ENCODE data around the gene TMEM63A. TPM values are rescaled to one million over a fixed set of nuclear protein-coding genes. Genes with fewer than 3 reads are reported as not detected.

The TMEM63A gene
- polyA plus RNA-seq, 2 of the 4 experiments (the other 2 are of a cell fraction), result 7.5 to 9.5 TPM

DNA sequence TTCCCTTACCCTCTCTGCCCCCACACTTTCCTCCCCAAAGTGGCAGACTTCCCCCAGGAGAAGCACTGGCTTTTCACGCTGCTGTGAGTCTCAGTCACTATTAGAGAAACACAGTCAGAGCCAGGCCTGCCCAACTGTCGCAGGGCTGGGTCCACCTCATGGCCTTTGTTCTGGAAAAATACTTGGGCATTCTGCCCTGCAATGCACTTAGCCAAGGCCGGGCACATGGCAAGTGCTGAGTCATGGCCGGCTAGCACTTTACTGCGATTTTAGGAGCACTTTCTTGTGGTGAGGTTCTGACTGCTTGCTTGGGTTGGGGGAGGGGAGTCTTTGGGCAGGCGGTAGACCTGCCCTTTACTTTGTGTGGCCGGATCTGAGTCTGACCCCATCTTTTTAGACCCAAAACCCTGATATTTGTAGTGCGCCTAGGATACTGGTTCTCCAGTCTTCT, 64.5 kb downstream of the TMEM63A start:
- no peak overlapping the region for H3K4me3 ChIP-seq
- H3K4me2 ChIP-seq, result peak overlapping the region; percentile 45
- DNase-seq (ENCODE audit: low read depth in 1 of 2, low spot score in 1 of 2), result peak; percentile 65 to 94
- CTCF ChIA-PET, result interaction anchor here (0.6 to 2.8 kb wide), 4 partner anchors 264 to 343 kb away, joined by 3 to 18 read pairs (median 8); no protein-coding TSS in a partner anchor
- peaks cover 87% of the 10 kb centered on the region for H3K4me1 ChIP-seq
- 25% methylated on average over 8 of the region's 8 CpGs for WGBS (ENCODE audit: missing lambda C conversion rate)
- POLR2A ChIA-PET, result no interaction called here
- no peak for FAIRE-seq
- H3K27ac ChIP-seq, result peak overlapping the region; percentile 96 to 99
- no peaks in the 10 kb centered on the region for H3K9me3 ChIP-seq
- peak; percentile 62 to 67 for ATAC-seq
- TF ChIP-seq HOXB5 (CRISPR knock-in tag; IDR thresholded peaks at IDR 0.05) (peak; percentile 91), EP300 (IDR thresholded peaks at IDR 0.05) (peak in 1 of 2 experiments; percentile 57; a peak in 1 of 5 replicates), CHD4 (IDR thresholded peaks at IDR 0.05; ENCODE audit: borderline replicate concordance) (no peak), SREBF2 (IDR thresholded peaks at IDR 0.05) (no peak), EHMT2 (IDR thresholded peaks at IDR 0.05; ENCODE audit: low read depth) (no peak), CBX8 (IDR thresholded peaks at IDR 0.05) (no peak), NFE2L2 (conservative IDR thresholded peaks at IDR 0.05; ENCODE audit: low read length) (peak; percentile 100), RAD21 (conservative IDR thresholded peaks at IDR 0.05 in 1 of 2, IDR thresholded peaks at IDR 0.05 in 1 of 2) (peak; percentile 3 to 21; a peak in 1 of 5 replicates), REST (IDR thresholded peaks at IDR 0.05) (no peak), PHF8 (IDR thresholded peaks at IDR 0.05; ENCODE audit: borderline replicate concordance, low read depth) (no peak), MAFK (IDR thresholded peaks at IDR 0.05; ENCODE audit: partially characterized antibody) (peak; percentile 100), KDM1A (IDR thresholded peaks at IDR 0.05; ENCODE audit: low read depth) (no peak), CBX2 (IDR thresholded peaks at IDR 0.05; ENCODE audit: borderline replicate concordance, low read depth) (no peak), FOXS1 (CRISPR knock-in tag; IDR thresholded peaks at IDR 0.05) (peak; percentile 85; the same call in 1 of the 2 replicates), HEYL (CRISPR knock-in tag; IDR thresholded peaks at IDR 0.05) (peak; percentile 85), ZNF302 (CRISPR knock-in tag; IDR thresholded peaks at IDR 0.05) (peak; percentile 73; the same call in 1 of the 2 replicates), GATA3 (IDR thresholded peaks at IDR 0.05; ENCODE audit: borderline replicate concordance) (peak; percentile 58; the same call in 1 of the 2 replicates), FOSL2 (IDR thresholded peaks at IDR 0.05) (no peak), FOSL2 (CRISPR knock-in tag; IDR thresholded peaks at IDR 0.05) (peak; percentile 88), TP53 (CRISPR knock-in tag; IDR thresholded peaks at IDR 0.05) (peak; percentile 92), ATOH8 (CRISPR knock-in tag; IDR thresholded peaks at IDR 0.05; ENCODE audit: low read depth) (peak; percentile 95), EHF (CRISPR knock-in tag; IDR thresholded peaks at IDR 0.05) (peak; percentile 96), POLR2A (IDR thresholded peaks at IDR 0.05; ENCODE audit: low read length) (no peak), ESRRA (IDR thresholded peaks at IDR 0.05; ENCODE audit: borderline replicate concordance, low read length) (no peak), RARB (CRISPR knock-in tag; IDR thresholded peaks at IDR 0.05) (no peak), HOXA7 (CRISPR knock-in tag; IDR thresholded peaks at IDR 0.05) (0 out of 2 replicates have a peak, but pooled peaks have one; percentile 34), BHLHE40 (IDR thresholded peaks at IDR 0.05; ENCODE audit: low read depth, low read length) (no peak), FOSB (CRISPR knock-in tag; IDR thresholded peaks at IDR 0.05) (no peak), E2F6 (IDR thresholded peaks at IDR 0.05; ENCODE audit: borderline replicate concordance, low read depth) (peak; percentile 94), ZFP36 (IDR thresholded peaks at IDR 0.05; ENCODE audit: borderline replicate concordance, partially characterized antibody) (no peak), MYC (IDR thresholded peaks at IDR 0.05; ENCODE audit: borderline replicate concordance, low read length) (peak; percentile 98), NPAS2 (CRISPR knock-in tag; IDR thresholded peaks at IDR 0.05; ENCODE audit: borderline replicate concordance) (no peak; the same call in 1 of the 2 replicates), HOXB13 (CRISPR knock-in tag; IDR thresholded peaks at IDR 0.05; ENCODE audit: low read depth) (peak; percentile 97), POLR2AphosphoS2 (conservative IDR thresholded peaks at IDR 0.05; ENCODE audit: low read length) (no peak), JUN (IDR thresholded peaks at IDR 0.05) (peak in 1 of 2 experiments; percentile 87; a peak in 3 of 5 replicates), MAZ (IDR thresholded peaks at IDR 0.05; ENCODE audit: borderline replicate concordance, low read depth, low read length) (no peak), RCOR1 (IDR thresholded peaks at IDR 0.05; ENCODE audit: low read depth, low read length) (no peak), ZSCAN20 (CRISPR knock-in tag; IDR thresholded peaks at IDR 0.05) (peak; percentile 90), TFCP2L1 (CRISPR knock-in tag; IDR thresholded peaks at IDR 0.05) (peak; percentile 82; the same call in 1 of the 2 replicates)
- TF ChIP-seq, protein P1, sequence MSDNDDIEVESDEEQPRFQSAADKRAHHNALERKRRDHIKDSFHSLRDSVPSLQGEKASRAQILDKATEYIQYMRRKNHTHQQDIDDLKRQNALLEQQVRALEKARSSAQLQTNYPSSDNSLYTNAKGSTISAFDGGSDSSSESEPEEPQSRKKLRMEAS (IDR thresholded peaks at IDR 0.05), result peak; percentile 100
